ENCODE results near the gene CEACAM1.

Gene CEACAM1

DNA sequence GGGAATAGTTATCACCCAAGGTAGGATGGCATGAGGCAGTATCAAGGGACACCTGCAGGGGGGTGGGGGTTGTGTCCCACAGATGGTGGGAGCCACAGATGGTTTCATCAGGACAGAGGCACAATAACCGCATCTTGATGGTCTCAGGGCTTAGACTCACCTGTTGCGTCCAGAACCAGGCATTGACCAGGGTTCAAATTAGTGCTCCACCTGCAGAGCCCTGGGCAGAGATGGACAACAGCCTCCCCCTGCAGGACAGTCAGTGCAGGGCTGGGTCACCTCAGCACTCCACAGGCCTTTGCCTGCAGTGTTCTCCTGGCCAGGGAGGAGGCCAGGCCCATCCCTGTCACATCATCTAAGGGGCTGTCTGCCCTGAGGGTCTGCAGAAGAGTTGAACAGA, 14.5 kb upstream of the CEACAM1 start:
- TF ChIP-seq, protein P1, sequence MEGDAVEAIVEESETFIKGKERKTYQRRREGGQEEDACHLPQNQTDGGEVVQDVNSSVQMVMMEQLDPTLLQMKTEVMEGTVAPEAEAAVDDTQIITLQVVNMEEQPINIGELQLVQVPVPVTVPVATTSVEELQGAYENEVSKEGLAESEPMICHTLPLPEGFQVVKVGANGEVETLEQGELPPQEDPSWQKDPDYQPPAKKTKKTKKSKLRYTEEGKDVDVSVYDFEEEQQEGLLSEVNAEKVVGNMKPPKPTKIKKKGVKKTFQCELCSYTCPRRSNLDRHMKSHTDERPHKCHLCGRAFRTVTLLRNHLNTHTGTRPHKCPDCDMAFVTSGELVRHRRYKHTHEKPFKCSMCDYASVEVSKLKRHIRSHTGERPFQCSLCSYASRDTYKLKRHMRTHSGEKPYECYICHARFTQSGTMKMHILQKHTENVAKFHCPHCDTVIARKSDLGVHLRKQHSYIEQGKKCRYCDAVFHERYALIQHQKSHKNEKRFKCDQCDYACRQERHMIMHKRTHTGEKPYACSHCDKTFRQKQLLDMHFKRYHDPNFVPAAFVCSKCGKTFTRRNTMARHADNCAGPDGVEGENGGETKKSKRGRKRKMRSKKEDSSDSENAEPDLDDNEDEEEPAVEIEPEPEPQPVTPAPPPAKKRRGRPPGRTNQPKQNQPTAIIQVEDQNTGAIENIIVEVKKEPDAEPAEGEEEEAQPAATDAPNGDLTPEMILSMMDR (IDR thresholded peaks at IDR 0.05): no peak

DNA sequence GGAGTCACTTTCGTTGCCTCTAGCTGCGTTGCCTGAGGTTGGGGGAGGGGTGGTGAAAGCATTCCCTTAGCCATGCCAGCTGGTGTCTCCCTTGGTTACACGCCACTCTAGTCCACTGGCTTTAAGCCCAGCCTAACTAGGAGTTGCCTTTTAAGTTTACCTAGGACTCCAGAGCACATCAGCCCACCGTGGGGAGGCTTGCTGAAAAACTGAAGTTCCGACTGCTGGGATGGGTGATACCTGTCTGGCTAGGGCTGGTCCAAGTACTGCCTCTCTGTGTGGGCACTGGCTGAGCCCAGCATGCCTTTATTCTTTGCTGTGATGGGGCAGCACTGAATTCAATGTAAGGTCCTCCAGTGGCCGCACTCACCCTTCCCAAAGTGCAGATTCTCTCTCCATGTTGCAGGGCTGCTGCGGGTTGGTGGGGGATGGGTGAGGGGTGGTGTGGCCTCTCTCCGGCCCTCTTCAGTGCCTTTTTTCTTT, 11.8 kb upstream of the CEACAM1 start:
- TF ChIP-seq, protein P1 (IDR thresholded peaks at IDR 0.05): no peak

DNA sequence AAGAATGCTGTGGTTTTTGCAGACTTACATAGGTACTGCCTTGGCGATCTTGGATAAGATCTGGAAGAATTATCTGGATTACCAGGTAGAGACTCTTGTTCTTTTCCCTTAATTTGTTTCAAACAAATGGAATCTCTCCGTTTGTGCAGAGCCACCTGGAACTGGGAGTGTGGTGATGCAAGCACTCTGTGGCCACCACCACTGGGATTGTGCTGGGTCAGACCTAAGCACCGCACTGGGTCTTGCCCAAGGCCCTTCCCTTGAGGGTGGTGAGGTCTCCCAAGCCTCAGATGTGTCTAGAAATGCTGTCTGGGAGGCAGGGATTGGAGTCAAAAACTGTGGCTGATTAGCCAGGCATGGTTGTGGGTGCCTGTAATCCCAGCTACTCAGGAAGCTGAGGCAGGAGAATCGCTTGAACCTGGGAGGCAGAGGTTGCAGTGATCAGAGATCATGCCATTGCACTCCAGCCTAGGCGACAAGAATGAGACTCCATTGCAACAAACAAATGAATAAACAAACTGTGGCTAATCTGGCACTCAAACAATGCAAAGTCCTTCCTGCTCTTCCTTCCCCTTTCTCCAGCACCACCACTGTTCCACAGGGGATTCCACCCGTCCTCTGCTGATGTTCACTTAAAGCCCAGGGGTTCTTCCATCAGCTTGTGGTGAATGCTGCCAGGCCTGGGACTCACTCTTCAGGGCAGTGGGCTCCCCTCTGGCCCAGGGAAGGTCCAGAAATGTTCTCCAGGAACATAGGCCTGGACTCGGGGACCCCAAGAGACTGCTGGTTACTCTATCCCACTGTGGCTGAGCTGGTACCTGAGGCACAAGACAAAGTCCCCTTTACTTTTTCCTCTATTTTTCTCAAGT, 10.8 kb upstream of the CEACAM1 start:
- TF ChIP-seq, protein P1 (IDR thresholded peaks at IDR 0.05): no peak

DNA sequence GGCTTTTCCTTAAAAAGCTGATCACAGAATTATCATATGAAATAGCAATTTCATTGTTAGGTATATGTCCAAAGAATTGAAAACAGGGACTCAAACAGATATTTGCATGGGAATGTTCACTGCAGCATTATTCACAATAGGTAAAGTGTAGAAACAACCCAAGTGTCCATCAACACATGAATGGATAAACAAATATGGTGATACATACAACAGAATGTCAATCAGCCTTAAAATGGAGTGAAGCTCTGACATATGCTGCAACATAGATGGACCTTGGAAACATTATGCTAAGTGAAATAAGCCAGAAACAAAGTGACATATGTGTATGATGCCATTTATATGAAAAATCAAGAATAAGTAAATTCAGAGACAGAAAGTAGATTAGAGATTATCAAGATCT, 6.1 kb upstream of the CEACAM1 start:
- TF ChIP-seq, protein P1 (IDR thresholded peaks at IDR 0.05): no peak

DNA sequence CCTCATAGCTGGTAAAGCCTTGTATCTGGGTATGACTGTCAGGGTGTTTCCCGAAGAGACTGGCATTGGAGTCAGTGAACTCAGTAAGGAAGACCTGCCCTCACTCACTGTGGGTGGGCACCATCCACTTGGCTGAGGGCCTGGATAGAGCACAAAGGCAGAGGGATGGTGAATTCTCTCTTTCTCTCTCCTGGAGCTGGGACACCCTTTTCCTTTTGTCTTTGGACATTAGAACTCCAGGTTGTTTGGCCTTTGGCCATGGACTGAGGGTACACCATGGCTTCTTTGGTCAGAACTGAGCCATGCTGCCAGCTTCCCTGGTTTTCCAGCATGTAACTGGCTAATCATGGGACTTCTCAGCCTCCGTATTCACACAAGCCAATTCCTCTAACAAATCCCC, 4.6 kb upstream of the CEACAM1 start:
- TF ChIP-seq, protein P1 (IDR thresholded peaks at IDR 0.05): no peak

DNA sequence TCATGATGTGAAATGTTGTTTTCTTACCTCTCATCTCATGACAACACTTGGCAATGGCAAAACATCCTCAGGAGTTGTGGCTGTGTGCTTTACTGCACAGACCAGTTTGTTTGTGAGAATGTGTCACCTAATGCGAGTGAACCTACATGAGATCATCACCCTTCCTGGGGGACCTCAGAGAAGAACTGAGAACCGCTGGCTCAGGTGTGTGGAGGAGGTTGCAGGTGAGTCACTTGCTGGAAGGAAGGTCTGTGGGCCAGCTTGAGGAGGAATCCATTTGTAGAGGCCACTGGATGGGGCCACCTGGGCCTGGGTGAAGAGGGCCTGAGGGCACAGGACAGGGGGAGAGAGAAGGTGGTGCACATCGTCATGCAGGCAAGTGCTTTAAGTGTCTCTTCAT, 3.0 kb upstream of the CEACAM1 start:
- TF ChIP-seq, protein P1 (IDR thresholded peaks at IDR 0.05): no peak

DNA sequence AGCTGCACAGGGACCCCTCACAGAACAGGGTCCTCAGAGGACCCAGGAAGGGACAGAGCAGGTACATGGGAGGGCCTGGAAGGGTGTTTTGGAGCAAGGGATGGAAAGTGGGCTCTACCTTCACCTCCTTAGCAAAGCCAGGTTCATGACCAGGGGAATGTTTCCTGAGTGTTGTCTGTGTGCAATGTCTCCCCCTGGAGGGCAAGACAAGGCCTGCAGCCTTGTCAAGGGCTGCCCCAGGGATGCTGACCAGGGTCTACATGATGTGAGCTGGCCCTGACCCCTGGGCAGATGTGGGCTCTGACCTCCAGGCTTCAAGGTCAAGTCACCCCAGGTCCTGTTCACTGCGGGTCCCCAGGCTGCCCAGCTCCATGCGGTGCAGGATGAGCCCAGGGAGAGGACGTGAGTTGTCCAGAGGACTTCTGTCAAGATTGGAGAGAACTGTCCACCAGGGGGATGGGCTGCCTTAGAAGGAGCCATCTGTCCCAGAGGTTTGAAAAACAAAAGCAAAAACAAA, 1.0 kb upstream of the CEACAM1 start:
- TF ChIP-seq, protein P1 (IDR thresholded peaks at IDR 0.05): peak; percentile 65
